Neuronal stem cell (in vitro differentiated cells): ENCODE results near the gene VARS2.
"Not testable (repeated sequence)": the region's sequence is repeated elsewhere in the genome, so short reads cannot be mapped to it uniquely, and the experiment has no call there.

Source experiments
- DNase-seq: peaks from one replicate; pipeline ENCODE4 v3.0.0-alpha.2; 2013; ENCODE audit warnings: low spot score
- H2AFZ ChIP-seq: one replicate; pipeline ENCODE4 v1.6.1; 2013; ENCODE audit warnings: mild to moderate bottlenecking, low read length, inconsistent platforms
- H2AK5ac ChIP-seq: 2 replicates; pipeline ENCODE4 v1.6.1; 2013; ENCODE audit warnings: low read depth, mild to moderate bottlenecking, inconsistent platforms, low read length, moderate library complexity, mixed read lengths
- H2BK120ac ChIP-seq: 2 replicates; pipeline ENCODE4 v1.6.1; 2013; ENCODE audit warnings: low read depth, mild to moderate bottlenecking, inconsistent platforms, low read length, moderate library complexity, mixed read lengths
- H2BK12ac ChIP-seq: one replicate; pipeline ENCODE4 v1.6.1; 2013; ENCODE audit warnings: low read length, inconsistent platforms
- H2BK15ac ChIP-seq: 2 replicates; pipeline ENCODE4 v1.6.1; 2013; ENCODE audit warnings: mild to moderate bottlenecking, low read length, inconsistent platforms, mixed read lengths
- H2BK5ac ChIP-seq: one replicate; pipeline ENCODE4 v1.6.1; 2013; ENCODE audit warnings: inconsistent platforms, mild to moderate bottlenecking, low read length, moderate library complexity
- H3K14ac ChIP-seq: one replicate; pipeline ENCODE4 v1.6.1; 2013; ENCODE audit warnings: low read length, inconsistent platforms
- H3K18ac ChIP-seq: 2 replicates; pipeline ENCODE4 v1.6.1; 2013; ENCODE audit warnings: low read length, inconsistent platforms
- H3K23ac ChIP-seq: 2 replicates; pipeline ENCODE4 v1.6.1; 2013; ENCODE audit warnings: low read depth, mild to moderate bottlenecking, mixed read lengths, low read length, inconsistent platforms; ENCODE audit not compliant: poor library complexity
- H3K27ac ChIP-seq: replicated peaks from 3 replicates; pipeline ENCODE4 v1.5.1; 2013; ENCODE audit warnings: low read length, inconsistent platforms
- H3K27me3 ChIP-seq, 3 experiments: 2 replicates each; pipeline ENCODE4 v1.6.1; 2013; ENCODE audit warnings: low read length in 3 of 3, mild to moderate bottlenecking in 2 of 3, inconsistent platforms in 1 of 3, low read depth in 1 of 3, mixed read lengths in 1 of 3, moderate library complexity in 1 of 3; ENCODE audit not compliant: control insufficient read depth in 3 of 3, insufficient read depth in 3 of 3
- H3K36me3 ChIP-seq, 2 donors: replicated peaks in 1 of 2; 2 replicates each; pipeline ENCODE4 v1.6.1; 2013; ENCODE audit warnings: low read length in 2 of 2; ENCODE audit not compliant: control insufficient read depth in 2 of 2, insufficient read depth in 2 of 2
- H3K4ac ChIP-seq: 2 replicates; pipeline ENCODE4 v1.6.1; 2013; ENCODE audit warnings: inconsistent platforms, mild to moderate bottlenecking, low read length, moderate library complexity
- H3K4me1 ChIP-seq, 2 donors: 1 replicate in 1 of 2; 2 replicates in 1 of 2; pipeline ENCODE4 v1.6.1; 2013; ENCODE audit warnings: low read length in 2 of 2, low read depth in 1 of 2; ENCODE audit not compliant: control insufficient read depth in 2 of 2, insufficient read depth in 1 of 2
- H3K4me2 ChIP-seq: one replicate; pipeline ENCODE4 v1.6.1; 2013; ENCODE audit warnings: mild to moderate bottlenecking, low read length, inconsistent platforms; ENCODE audit not compliant: insufficient read depth, poor library complexity, severe bottlenecking
- H3K4me3 ChIP-seq, 2 donors: 2 replicates each; pipeline ENCODE4 v1.5.1; 2013; ENCODE audit warnings: low read length in 2 of 2, mild to moderate bottlenecking in 2 of 2, inconsistent platforms in 1 of 2, moderate library complexity in 1 of 2
- H3K79me1 ChIP-seq: one replicate; pipeline ENCODE4 v1.6.1; 2013; ENCODE audit warnings: low read depth, mild to moderate bottlenecking, inconsistent platforms, low read length, moderate library complexity
- H3K9ac ChIP-seq: one replicate; pipeline ENCODE4 v1.6.1; 2013; ENCODE audit warnings: mild to moderate bottlenecking, low read depth, low read length, inconsistent platforms; ENCODE audit not compliant: poor library complexity
- H3K9me3 ChIP-seq, 2 donors: replicated peaks in 1 of 2; 2 replicates each; pipeline versions ENCODE3 to v1.6.1; 2013; ENCODE audit warnings: low read length in 2 of 2, mild to moderate bottlenecking in 2 of 2, inconsistent platforms in 1 of 2, low read depth in 1 of 2, mixed read lengths in 1 of 2, moderate library complexity in 1 of 2; ENCODE audit not compliant: control insufficient read depth in 2 of 2, insufficient read depth in 1 of 2
- H4K8ac ChIP-seq: one replicate; pipeline ENCODE4 v1.6.1; 2013; ENCODE audit warnings: low read depth, mild to moderate bottlenecking, inconsistent platforms, low read length, moderate library complexity
- H4K91ac ChIP-seq: one replicate; pipeline ENCODE4 v1.6.1; 2013; ENCODE audit warnings: low read length, low read depth, mild to moderate bottlenecking, inconsistent platforms; ENCODE audit not compliant: poor library complexity
- WGBS, 2 donors: extraction: QIAGEN DNeasy Blood & Tissue Kit; methylation state at CpG; one replicate each; pipeline ENCODE4 v1.1.7; 2013; ENCODE audit warnings: missing lambda C conversion rate in 2 of 2, mixed read lengths in 1 of 2; ENCODE audit not compliant: insufficient read length in 2 of 2, insufficient replicate concordance in 1 of 2; ENCODE audit errors: extremely low coverage in 2 of 2; 5-methylcytosine and 5-hydroxymethylcytosine counted together

Gene VARS2

DNA sequence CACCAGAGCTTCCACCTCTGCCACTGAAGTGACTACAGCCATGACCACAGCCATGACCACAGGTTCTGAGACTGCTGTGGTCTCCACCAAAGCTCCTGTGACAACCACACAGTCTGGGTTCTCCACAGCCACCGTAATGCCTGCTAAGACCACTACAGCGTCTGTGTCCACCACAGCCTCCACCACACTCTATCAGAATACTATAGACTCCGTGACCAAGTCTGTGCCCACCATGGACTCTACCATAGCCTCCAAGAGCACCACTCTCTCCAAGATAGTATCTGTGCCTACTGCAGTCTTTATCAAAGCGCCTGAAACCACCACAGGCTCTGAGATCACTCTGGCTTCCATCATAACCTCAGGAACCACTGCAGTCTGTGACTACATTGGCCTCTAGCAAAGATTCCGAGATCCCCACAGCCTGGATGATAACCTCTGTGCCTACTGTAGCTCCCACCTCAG is 51.1 kb downstream of the VARS2 start:
- peak overlapping the region; percentile 82 for H2AK5ac ChIP-seq
- H2BK12ac ChIP-seq, result no peak overlapping the region
- H2BK15ac ChIP-seq, result no peak overlapping the region
- no peak overlapping the region for H3K4me3 ChIP-seq
- no peaks in the 10 kb centered on the region for H3K36me3 ChIP-seq
- no peak overlapping the region for H3K23ac ChIP-seq
- no peak overlapping the region for H3K4ac ChIP-seq
- no peak overlapping the region for H2BK120ac ChIP-seq
- no peaks in the 10 kb centered on the region for H3K79me1 ChIP-seq
- no peak overlapping the region for H3K4me2 ChIP-seq
- H4K91ac ChIP-seq, result no peak overlapping the region
- H3K18ac ChIP-seq, result no peak overlapping the region
- no peaks in the 10 kb centered on the region for H3K4me1 ChIP-seq
- H3K27ac ChIP-seq, result no peak overlapping the region
- no CpG with 5 or more reads among the region's 5 CpGs for WGBS, 2 donors
- no peak overlapping the region for H3K9ac ChIP-seq
- no peak overlapping the region for H2AFZ ChIP-seq
- H3K27me3 ChIP-seq, result no peaks in the 10 kb centered on the region
- no peak overlapping the region for H3K14ac ChIP-seq
- H2BK5ac ChIP-seq, result no peak overlapping the region
- no peak overlapping the region for H4K8ac ChIP-seq
- no peak for DNase-seq
- H3K9me3 ChIP-seq, result no peaks in the 10 kb centered on the region

DNA sequence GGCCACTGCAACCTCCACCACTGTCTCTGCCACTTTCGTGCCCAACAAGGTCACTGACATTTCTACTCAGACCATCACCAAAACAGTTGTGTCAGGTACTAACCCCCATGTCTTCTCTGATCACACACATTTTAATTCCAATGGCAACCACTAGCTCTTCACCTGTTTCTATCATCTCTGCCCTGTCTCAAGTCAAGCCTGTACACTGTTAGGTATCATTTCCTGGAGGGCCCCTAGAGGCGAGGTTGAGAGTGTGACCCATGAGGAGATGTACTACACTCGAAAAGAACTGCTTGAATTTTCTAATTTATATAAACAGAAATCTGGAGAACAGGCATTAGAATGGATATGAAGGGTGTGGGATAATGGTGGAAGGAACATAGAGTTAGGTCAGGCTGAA is 52.1 kb downstream of the VARS2 start:
- no peaks in the 10 kb centered on the region for H3K4me1 ChIP-seq
- no peak overlapping the region for H4K8ac ChIP-seq
- H3K27ac ChIP-seq, result no peak overlapping the region
- no peak overlapping the region for H2BK120ac ChIP-seq
- H3K23ac ChIP-seq, result peak overlapping the region; percentile 52
- H3K79me1 ChIP-seq, result no peaks in the 10 kb centered on the region
- H3K18ac ChIP-seq, result no peak overlapping the region
- DNase-seq, result no peak
- peak overlapping the region; percentile 82 for H2AK5ac ChIP-seq
- no peak overlapping the region for H3K14ac ChIP-seq
- no peaks in the 10 kb centered on the region for H3K27me3 ChIP-seq
- H2BK5ac ChIP-seq, result no peak overlapping the region
- WGBS, 2 donors, result no CpG with 5 or more reads among the region's 3 CpGs
- no peak overlapping the region for H2BK12ac ChIP-seq
- no peak overlapping the region for H2BK15ac ChIP-seq
- H3K4ac ChIP-seq, result no peak overlapping the region
- H3K9ac ChIP-seq, result no peak overlapping the region
- no peak overlapping the region for H3K4me2 ChIP-seq
- no peak overlapping the region for H3K4me3 ChIP-seq
- peak overlapping the region; percentile 60 for H4K91ac ChIP-seq
- H2AFZ ChIP-seq, result no peak overlapping the region
- no peaks in the 10 kb centered on the region for H3K9me3 ChIP-seq
- H3K36me3 ChIP-seq, result no peaks in the 10 kb centered on the region

DNA sequence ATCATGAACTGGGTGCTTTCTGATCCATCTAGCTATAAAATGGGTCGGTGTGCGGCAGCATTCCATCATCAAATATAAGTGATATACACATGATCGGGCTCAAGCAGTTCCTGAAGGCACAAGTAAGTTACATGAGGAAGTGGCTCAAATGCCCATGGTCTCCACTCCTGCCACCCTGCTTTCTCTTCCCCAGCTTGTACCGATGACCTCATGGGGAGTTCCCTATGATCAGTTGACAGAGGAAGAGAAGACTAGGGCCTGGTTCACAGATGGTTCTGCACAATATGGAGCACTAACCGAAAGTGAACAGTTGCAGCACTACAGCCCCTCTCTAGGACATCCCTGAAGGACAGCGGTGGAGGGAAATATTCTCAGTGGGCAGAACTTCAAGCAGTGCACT is 55.1 kb downstream of the VARS2 start:
- not testable (repeated sequence) for H4K8ac ChIP-seq, H3K27ac ChIP-seq, H3K27me3 ChIP-seq, H2AK5ac ChIP-seq, H3K4me1 ChIP-seq, H3K14ac ChIP-seq, H2BK120ac ChIP-seq, H3K4me3 ChIP-seq, H3K23ac ChIP-seq, H2AFZ ChIP-seq, H3K9ac ChIP-seq, H2BK5ac ChIP-seq, H2BK12ac ChIP-seq, H3K9me3 ChIP-seq, H2BK15ac ChIP-seq, DNase-seq, H3K79me1 ChIP-seq, H3K4me2 ChIP-seq, H3K36me3 ChIP-seq, H4K91ac ChIP-seq, H3K18ac ChIP-seq, H3K4ac ChIP-seq
- no CpG with 5 or more reads among the region's 6 CpGs for WGBS, 2 donors

DNA sequence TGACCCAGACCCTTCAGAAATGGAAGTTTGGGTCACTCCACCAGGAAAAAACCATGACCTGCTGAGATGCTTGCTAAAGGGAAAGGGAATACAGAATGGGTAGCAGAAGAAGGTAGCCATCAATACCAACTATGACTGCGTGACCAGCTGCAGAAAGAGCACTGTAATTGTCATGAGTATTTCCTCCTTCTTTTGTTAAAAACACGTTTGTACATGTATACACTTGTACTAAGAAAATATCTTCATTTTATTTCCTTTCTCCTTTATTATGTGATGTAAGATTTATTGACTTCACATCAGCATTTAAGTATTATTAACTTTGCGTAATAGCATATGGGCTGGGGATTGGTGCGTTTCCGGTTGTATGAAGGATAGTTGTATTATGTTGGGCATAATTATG is 56.9 kb downstream of the VARS2 start:
- Histone ChIP-seq H3K4me2 (no peak overlapping the region), H4K8ac (no peak overlapping the region), H3K23ac (no peak overlapping the region), H2AFZ (no peak overlapping the region), H3K36me3 (no peaks in the 10 kb centered on the region), H3K4ac (no peak overlapping the region), H3K14ac (no peak overlapping the region), H2BK5ac (no peak overlapping the region), H3K4me3 (no peak overlapping the region), H3K27ac (no peak overlapping the region), H2BK120ac (no peak overlapping the region), H3K18ac (no peak overlapping the region), H3K27me3 (peaks cover 0 to 5% (median 0%) of the 10 kb centered on the region in 3 experiments), H3K4me1 (no peaks in the 10 kb centered on the region), H4K91ac (no peak overlapping the region), H3K9me3 (no peaks in the 10 kb centered on the region), H2AK5ac (no peak overlapping the region), H3K9ac (no peak overlapping the region), H2BK12ac (no peak overlapping the region), H2BK15ac (no peak overlapping the region), H3K79me1 (no peaks in the 10 kb centered on the region)
- no CpG with 5 or more reads among the region's 5 CpGs for WGBS, 2 donors
- DNase-seq, result no peak
